Osteoblast (primary cell): Measurements from ENCODE around the gene VEZF1. TPM values are rescaled to one million over a fixed set of nuclear protein-coding genes. Genes with fewer than 3 reads are reported as not detected.

Experiments used
- DNase-seq: peaks from one replicate; pipeline ENCODE4 v3.0.0; 2011; ENCODE audit warnings: low spot score, mixed read lengths; ENCODE audit not compliant: insufficient read length; ENCODE audit errors: missing footprints
- H2AFZ ChIP-seq: 2 replicates; pipeline ENCODE4 v1.6.0; 2011; ENCODE audit warnings: mild to moderate bottlenecking, low read length
- H3K27ac ChIP-seq: 2 replicates; pipeline ENCODE4 v1.5.1; 2011; ENCODE audit warnings: mild to moderate bottlenecking, low read depth, low read length, moderate library complexity
- H3K27me3 ChIP-seq: 2 replicates; pipeline ENCODE4 v1.6.0; 2012; ENCODE audit warnings: mild to moderate bottlenecking, control low read depth, inconsistent platforms, low read length, moderate library complexity; ENCODE audit not compliant: insufficient read depth
- H3K36me3 ChIP-seq: 2 replicates; pipeline ENCODE4 v1.5.1; 2011; ENCODE audit warnings: mild to moderate bottlenecking, low read length, control low read depth, moderate library complexity; ENCODE audit not compliant: insufficient read depth
- H3K4me1 ChIP-seq: 2 replicates; pipeline ENCODE4 v1.5.1; 2011; ENCODE audit warnings: mild to moderate bottlenecking, low read length, control low read depth, moderate library complexity; ENCODE audit not compliant: insufficient read depth
- H3K4me2 ChIP-seq: 2 replicates; pipeline ENCODE4 v1.6.0; 2011; ENCODE audit warnings: mild to moderate bottlenecking, low read length; ENCODE audit not compliant: insufficient read depth
- H3K4me3 ChIP-seq: fragments of 200-600 bp; sonication (generic); 3 replicates; pipeline ENCODE4 v1.5.1; 2012; ENCODE audit warnings: mild to moderate bottlenecking, low read length, inconsistent platforms; ENCODE audit not compliant: insufficient read depth
- H3K79me2 ChIP-seq: 2 replicates; pipeline ENCODE4 v1.6.0; 2012; ENCODE audit warnings: mild to moderate bottlenecking, low read length, control low read depth, inconsistent platforms; ENCODE audit not compliant: insufficient read depth
- H3K9me3 ChIP-seq: 2 replicates; pipeline ENCODE4 v1.5.1; 2011; ENCODE audit warnings: low read depth, low read length, control low read depth
- H4K20me1 ChIP-seq: 2 replicates; pipeline ENCODE4 v1.6.0; 2012; ENCODE audit warnings: mild to moderate bottlenecking, low read length, control low read depth; ENCODE audit not compliant: insufficient read depth
- total RNA-seq: library from RNA; depleted of rRNA; stranded (reverse); fragments of >200 nt; gene quantifications from 2 replicates; pipeline ENCODE4 v1.2.3, GENCODE V29; 2012
- TF ChIP-seq, protein P1 (sequence below): IDR thresholded peaks from 2 replicates; pipeline ENCODE4 v1.5.1; 2011; ENCODE audit warnings: mild to moderate bottlenecking, low read depth, low read length, moderate library complexity; ENCODE audit errors: extremely low read depth

The VEZF1 gene
- total RNA-seq, 1 donor: 58.6 TPM

DNA sequence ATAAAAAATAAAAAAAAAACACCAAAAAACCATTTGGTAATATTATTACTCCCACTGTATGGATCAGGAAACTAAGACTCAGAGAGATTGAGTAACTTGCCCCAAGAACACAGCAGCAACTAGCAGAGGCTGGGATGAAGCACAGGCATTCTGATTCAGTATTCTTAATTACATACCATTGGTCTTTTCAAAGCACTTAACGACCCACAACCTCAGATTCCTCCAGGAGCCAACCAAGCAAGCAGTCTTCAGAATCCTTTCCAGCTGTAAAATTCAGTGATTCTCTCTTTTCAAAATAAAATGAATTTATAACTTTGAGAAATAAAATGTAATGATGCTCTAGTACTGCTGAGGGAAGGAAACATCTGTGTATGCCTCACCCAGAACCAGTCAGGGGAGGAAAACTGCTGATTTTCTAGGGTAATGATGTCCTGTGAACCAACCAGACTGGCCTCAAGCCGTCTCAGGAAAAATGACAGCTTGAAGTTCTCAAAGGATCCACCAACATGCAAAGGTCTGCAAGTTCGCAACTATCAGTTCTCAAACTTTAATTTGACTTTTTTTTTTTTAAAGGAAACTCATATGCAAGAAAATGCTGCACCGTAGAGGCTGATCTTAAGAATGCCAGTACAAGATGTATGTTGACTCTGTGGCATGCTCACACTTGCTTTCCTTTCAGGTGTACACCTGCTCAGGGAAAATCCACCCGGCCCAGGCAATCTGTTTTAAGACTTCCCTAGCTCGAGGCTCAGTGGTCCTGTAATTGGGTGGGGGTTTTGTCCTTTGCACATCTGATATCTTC, 41.9 kb downstream of the VEZF1 start:
- TF ChIP-seq, protein P1, sequence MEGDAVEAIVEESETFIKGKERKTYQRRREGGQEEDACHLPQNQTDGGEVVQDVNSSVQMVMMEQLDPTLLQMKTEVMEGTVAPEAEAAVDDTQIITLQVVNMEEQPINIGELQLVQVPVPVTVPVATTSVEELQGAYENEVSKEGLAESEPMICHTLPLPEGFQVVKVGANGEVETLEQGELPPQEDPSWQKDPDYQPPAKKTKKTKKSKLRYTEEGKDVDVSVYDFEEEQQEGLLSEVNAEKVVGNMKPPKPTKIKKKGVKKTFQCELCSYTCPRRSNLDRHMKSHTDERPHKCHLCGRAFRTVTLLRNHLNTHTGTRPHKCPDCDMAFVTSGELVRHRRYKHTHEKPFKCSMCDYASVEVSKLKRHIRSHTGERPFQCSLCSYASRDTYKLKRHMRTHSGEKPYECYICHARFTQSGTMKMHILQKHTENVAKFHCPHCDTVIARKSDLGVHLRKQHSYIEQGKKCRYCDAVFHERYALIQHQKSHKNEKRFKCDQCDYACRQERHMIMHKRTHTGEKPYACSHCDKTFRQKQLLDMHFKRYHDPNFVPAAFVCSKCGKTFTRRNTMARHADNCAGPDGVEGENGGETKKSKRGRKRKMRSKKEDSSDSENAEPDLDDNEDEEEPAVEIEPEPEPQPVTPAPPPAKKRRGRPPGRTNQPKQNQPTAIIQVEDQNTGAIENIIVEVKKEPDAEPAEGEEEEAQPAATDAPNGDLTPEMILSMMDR: no peak
- Histone ChIP-seq H3K4me3 (peak overlapping the region; percentile 71), H3K4me1 (peaks cover 60% of the 10 kb centered on the region), H3K36me3 (no peaks in the 10 kb centered on the region), H4K20me1 (peaks cover 7% of the 10 kb centered on the region), H3K27me3 (no peaks in the 10 kb centered on the region), H3K4me2 (peak overlapping the region; percentile 91), H2AFZ (peak overlapping the region; percentile 67), H3K9me3 (no peaks in the 10 kb centered on the region), H3K27ac (peak overlapping the region; percentile 92), H3K79me2 (peaks cover 65% of the 10 kb centered on the region)
- peak; percentile 77 for DNase-seq

DNA sequence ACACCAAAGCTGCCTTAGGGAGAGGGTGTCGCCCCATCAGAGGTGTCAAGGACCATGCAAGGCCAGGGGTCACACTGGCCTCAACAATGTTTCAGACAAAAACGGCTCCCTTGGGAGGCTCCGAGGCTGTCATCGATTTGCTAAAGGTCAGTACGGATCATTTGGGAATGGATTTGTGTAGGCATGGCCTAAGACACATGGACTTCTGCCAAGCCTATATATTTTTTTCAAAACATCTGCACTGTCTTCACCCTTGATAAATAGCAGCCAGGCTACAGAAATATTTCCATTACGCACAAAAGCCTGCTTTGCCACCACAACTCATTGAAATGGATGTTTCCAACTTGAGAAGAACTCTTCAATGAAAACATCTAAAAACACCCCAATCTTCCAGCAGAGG, 43.1 kb downstream of the VEZF1 start:
- TF ChIP-seq, protein P1: no peak
- Histone ChIP-seq H3K36me3 (no peaks in the 10 kb centered on the region), H3K4me2 (no peak overlapping the region), H3K9me3 (no peaks in the 10 kb centered on the region), H3K27ac (no peak overlapping the region), H3K79me2 (peaks cover 69% of the 10 kb centered on the region), H2AFZ (no peak overlapping the region), H3K4me3 (no peak overlapping the region), H3K27me3 (no peaks in the 10 kb centered on the region), H3K4me1 (peaks cover 53% of the 10 kb centered on the region), H4K20me1 (peaks cover 20% of the 10 kb centered on the region)
- no peak for DNase-seq

DNA sequence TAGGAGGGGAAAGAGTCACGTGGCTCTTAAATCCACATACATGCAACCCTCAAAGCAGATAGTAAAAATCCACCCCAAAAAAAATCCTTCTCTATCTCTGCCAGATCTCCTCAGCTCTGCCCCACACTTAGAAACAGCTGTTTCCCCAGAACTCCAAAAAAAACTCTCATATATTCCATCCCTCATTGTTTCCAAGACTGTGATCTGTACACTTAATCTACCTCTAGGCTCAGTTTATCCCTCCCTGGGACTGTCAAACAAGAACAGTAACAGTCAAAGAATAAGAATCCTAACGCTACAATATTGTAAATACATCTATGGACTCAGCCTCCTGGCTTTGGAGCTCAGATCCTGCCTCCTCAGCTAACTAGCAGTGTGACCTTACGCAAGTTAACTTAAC, 44.4 kb downstream of the VEZF1 start:
- peak; percentile 34 for DNase-seq
- Histone ChIP-seq H3K9me3 (no peaks in the 10 kb centered on the region), H3K27ac (peak overlapping the region; percentile 80), H3K4me1 (peaks cover 41% of the 10 kb centered on the region), H3K4me2 (peak overlapping the region; percentile 26), H4K20me1 (peaks cover 27% of the 10 kb centered on the region), H3K4me3 (no peak overlapping the region), H3K79me2 (peaks cover 77% of the 10 kb centered on the region), H2AFZ (no peak overlapping the region), H3K36me3 (no peaks in the 10 kb centered on the region), H3K27me3 (no peaks in the 10 kb centered on the region)
- TF ChIP-seq, protein P1: no peak

DNA sequence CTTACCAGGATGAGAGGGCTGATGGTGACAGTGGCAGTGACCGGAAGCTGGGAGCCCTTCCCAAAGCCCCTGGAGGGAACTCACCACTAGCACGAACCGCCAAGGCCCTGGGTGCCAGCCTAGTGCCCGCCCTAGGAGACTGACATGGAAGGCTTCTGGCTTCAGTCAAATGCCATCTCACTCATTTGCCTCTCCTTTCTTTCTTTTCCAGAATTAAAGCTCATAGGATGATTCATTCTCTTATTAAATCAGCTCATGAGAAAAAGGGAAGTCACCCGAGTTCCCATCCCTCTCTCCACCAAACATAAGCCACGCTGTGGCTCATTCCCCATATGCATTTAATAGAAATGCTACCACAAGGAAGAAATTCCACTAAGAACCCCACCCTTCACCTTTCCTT, 44.9 kb downstream of the VEZF1 start:
- H2AFZ ChIP-seq: no peak overlapping the region
- peaks cover 36% of the 10 kb centered on the region for H3K4me1 ChIP-seq
- H3K79me2 ChIP-seq: peaks cover 78% of the 10 kb centered on the region
- DNase-seq: peak; percentile 91
- H3K4me2 ChIP-seq: peak overlapping the region; percentile 26
- H3K27ac ChIP-seq: peak overlapping the region; percentile 80
- H3K4me3 ChIP-seq: no peak overlapping the region
- H4K20me1 ChIP-seq: peaks cover 27% of the 10 kb centered on the region
- H3K27me3 ChIP-seq: no peaks in the 10 kb centered on the region
- H3K36me3 ChIP-seq: no peaks in the 10 kb centered on the region
- H3K9me3 ChIP-seq: no peaks in the 10 kb centered on the region
- TF ChIP-seq, protein P1: no peak
